HG03520 (cell line): ENCODE data around the gene PRTFDC1.

ENCODE experiments used
- ATAC-seq: cut with Tn5 transposase; IDR thresholded peaks from one replicate; pipeline ENCODE4 v1.9.1; 2021; ENCODE audit warnings: mild to moderate bottlenecking, moderate library complexity; ENCODE audit not compliant: unreplicated experiment

Gene PRTFDC1

GRCh38 chr10:24804956-24805355, 147.4 kb downstream of the PRTFDC1 start:
- no peak for ATAC-seq

- no peak for ATAC-seq
These were observed 148.0 kb downstream of the PRTFDC1 start for GRCh38 chr10:24804392-24804791.

GRCh38 chr10:24802378-24802777, 150.0 kb downstream of the PRTFDC1 start:
- no peak for ATAC-seq

GRCh38 chr10:24800861-24801260, 151.5 kb downstream of the PRTFDC1 start:
- no peak for ATAC-seq
